Stimulated activated naive CD8-positive, alpha-beta T cell treated with anti-CD3 and anti-CD28 coated beads, Interleukin-15, Interleukin-2, amounts not matched to agents 100 ng/mL and 50 ng/mL, for 24 hours (primary cell): ENCODE measurements around the gene RTN4RL1.
A peak's percentile ranks its signal among the peaks of the same experiment; 100 is the strongest.

ENCODE experiments used
- H3K27ac Mint-ChIP-seq: one replicate; pipeline ENCODE4 v1.8.0; 2021; ENCODE audit warnings: mild to moderate bottlenecking, mixed read lengths
- H3K27me3 Mint-ChIP-seq: one replicate; pipeline ENCODE4 v1.8.0; 2021; ENCODE audit warnings: mixed read lengths
- H3K36me3 Mint-ChIP-seq: one replicate; pipeline ENCODE4 v1.8.0; 2021; ENCODE audit warnings: low read depth, mixed read lengths
- H3K4me1 Mint-ChIP-seq: one replicate; pipeline ENCODE4 v1.8.0; 2021; ENCODE audit warnings: low read depth, mixed read lengths
- H3K4me3 Mint-ChIP-seq: one replicate; pipeline ENCODE4 v1.8.0; 2021; ENCODE audit warnings: mild to moderate bottlenecking, mixed read lengths
- H3K9me3 Mint-ChIP-seq: one replicate; pipeline ENCODE4 v1.8.0; 2021; ENCODE audit warnings: mixed read lengths

The RTN4RL1 gene

DNA sequence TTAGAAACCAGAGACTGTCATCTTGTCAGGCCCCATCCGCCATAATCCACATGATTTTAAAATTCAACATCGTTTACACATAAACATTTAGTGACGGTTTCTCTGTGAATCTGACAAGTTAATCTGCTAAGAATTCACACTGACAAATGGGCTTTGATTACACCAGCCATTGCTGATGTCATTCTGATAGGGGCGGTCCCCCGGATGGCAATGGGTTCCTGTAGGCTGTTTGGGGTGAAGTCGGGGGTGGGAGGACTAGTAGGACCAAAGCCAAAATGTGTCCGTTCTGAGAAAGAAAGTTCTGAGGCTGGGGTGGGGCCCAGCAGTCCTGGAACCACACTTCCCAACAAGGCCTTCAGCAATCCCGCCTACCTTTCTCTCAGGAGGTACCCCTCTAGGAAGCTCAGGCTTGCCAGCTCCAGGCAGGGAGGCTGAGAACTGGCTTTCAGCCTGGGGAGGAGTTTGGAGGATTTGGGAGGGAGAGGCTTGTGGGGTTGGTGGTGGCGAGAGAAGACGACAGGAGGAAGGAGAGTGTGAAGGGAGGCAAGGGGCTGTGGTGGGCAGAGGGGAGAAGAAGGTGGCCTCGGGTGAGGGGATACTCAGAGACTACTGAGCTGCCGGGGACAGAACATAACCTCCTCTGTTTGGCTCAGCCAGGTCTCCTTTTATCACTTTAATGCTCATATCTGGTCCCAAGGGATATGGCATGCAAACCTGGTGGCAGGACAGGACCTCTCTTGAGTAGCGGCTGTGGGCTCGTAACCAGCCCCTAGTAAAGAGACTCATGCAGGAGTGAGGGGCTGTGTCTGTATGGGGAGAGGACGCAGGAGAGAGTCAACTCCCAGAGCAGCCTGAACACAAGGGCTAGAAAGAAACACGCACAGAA is 38.4 kb upstream of the RTN4RL1 start:
- Mint-ChIP-seq H3K36me3 (peaks cover 58% of the 10 kb centered on the region), H3K27me3 (peaks cover 9% of the 10 kb centered on the region), H3K27ac (no peak overlapping the region), H3K4me1 (peaks cover 20% of the 10 kb centered on the region), H3K9me3 (no peaks in the 10 kb centered on the region), H3K4me3 (no peak overlapping the region)

DNA sequence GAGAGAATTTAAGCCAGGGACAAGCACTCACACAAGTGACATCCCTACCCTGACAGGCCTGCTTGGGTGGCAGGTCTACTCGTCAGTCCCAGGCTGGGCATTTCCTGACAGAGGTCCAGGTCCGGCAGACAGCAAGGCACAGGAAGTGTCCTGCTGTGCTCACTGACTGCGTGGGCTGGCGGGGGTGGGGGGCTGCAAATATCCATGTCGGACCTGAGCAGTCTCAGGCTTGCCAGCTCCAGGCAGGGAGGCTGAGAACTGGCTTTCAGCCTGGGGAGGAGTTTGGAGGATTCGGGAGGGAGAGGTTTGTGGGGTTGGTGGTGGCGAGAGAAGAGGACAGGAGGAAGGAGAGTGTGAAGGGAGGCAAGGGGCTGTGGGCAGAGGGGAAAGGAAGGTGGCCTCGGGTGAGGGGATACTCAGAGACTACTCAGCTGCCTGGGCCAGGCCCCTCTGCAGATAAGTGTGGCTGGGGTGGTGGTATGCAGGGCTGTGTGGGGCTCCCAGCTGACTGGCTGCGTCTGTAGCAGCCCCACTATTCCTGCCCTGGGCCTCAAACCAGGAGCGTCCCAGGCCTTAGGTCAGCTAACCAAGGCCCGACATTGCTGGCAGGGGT is 37.5 kb upstream of the RTN4RL1 start:
- Mint-ChIP-seq H3K9me3 (no peaks in the 10 kb centered on the region), H3K4me1 (peaks cover 18% of the 10 kb centered on the region), H3K27ac (no peak overlapping the region), H3K36me3 (peaks cover 49% of the 10 kb centered on the region), H3K27me3 (peaks cover 9% of the 10 kb centered on the region), H3K4me3 (no peak overlapping the region)

DNA sequence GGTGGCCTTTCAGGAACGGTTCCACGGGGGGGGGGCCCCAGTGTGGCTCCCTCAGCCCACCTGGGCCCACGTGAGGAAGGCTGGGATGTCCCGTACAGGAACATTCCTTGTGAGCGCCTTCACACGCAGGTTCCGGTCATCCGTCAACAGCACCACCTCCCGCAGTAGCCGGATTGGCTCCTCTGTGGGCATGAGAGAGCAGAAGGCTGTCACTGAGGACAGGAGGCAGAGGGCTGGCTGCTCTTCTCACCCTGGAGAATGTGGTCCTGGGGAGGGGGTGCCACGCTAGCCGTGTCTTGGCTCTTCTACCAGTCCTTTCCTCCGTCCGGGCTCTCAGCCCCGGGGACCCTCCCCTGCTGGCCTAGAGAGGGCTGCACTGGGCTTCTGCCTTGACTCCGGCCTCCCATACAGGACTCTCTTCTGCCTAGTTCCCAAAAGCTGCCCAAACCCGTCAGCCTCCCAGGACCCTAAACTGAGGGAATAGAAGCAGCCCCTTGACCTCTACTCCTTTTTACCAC is 36.4 kb upstream of the RTN4RL1 start:
- Mint-ChIP-seq H3K4me3 (no peak overlapping the region), H3K27ac (no peak overlapping the region), H3K4me1 (peaks cover 21% of the 10 kb centered on the region), H3K9me3 (no peaks in the 10 kb centered on the region), H3K36me3 (peaks cover 44% of the 10 kb centered on the region), H3K27me3 (peaks cover 9% of the 10 kb centered on the region)

DNA sequence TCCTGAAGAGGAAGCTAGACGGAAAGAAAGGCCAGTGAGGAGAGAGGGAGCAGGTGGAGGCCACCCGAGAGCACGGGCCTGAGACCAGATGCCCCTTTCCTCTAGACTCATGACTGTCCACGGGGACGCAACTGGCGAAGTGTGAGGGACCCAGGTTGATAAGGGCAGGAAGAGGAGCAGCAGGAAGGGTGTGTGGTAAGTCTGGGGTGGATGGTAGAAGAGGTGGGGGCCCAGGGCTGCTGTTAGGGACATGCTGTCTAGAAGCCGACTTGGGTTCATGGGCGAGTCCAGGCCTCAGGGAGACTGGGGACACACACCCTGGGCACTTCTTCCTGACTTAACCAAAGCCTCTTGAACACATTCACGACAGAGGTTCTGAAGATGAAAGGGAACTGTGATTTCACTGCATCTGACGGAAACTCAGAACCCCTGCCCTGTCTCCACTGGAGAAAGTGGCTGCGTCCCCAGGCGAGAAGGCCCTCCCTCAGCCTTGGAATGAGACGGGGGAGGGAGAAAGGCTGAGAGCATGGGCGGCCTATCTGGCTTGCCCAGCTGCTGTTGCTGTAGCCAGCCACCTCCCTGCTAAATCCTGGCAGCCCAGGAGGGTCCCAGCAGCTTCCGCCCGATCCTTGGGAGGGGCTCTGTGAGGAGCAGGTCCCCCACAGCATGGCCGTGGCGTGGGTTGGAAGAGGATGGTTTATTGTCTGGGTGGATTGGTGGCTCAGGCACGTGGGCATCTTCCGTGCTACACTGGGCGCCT is 35.7 kb upstream of the RTN4RL1 start:
- peaks cover 26% of the 10 kb centered on the region for H3K4me1 Mint-ChIP-seq
- H3K36me3 Mint-ChIP-seq: peaks cover 44% of the 10 kb centered on the region
- no peaks in the 10 kb centered on the region for H3K9me3 Mint-ChIP-seq
- peaks cover 9% of the 10 kb centered on the region for H3K27me3 Mint-ChIP-seq
- no peak overlapping the region for H3K4me3 Mint-ChIP-seq
- no peak overlapping the region for H3K27ac Mint-ChIP-seq

DNA sequence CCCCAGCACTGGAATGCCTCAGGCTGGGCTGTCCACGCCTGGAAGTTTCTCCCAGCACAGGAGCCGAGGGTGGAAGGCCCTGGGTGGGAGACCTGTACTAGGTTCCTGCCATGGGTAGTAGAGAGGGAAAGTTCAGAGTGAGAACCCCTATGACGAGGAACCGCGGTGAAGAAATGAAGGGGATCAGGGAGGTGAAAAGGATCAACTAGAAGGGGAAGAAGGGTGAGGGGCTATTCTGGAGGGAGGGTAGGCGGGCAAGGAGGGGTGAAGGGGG is 35.2 kb upstream of the RTN4RL1 start:
- Mint-ChIP-seq H3K27me3 (peaks cover 9% of the 10 kb centered on the region), H3K27ac (no peak overlapping the region), H3K4me1 (peaks cover 26% of the 10 kb centered on the region), H3K36me3 (peaks cover 40% of the 10 kb centered on the region), H3K4me3 (no peak overlapping the region), H3K9me3 (no peaks in the 10 kb centered on the region)

DNA sequence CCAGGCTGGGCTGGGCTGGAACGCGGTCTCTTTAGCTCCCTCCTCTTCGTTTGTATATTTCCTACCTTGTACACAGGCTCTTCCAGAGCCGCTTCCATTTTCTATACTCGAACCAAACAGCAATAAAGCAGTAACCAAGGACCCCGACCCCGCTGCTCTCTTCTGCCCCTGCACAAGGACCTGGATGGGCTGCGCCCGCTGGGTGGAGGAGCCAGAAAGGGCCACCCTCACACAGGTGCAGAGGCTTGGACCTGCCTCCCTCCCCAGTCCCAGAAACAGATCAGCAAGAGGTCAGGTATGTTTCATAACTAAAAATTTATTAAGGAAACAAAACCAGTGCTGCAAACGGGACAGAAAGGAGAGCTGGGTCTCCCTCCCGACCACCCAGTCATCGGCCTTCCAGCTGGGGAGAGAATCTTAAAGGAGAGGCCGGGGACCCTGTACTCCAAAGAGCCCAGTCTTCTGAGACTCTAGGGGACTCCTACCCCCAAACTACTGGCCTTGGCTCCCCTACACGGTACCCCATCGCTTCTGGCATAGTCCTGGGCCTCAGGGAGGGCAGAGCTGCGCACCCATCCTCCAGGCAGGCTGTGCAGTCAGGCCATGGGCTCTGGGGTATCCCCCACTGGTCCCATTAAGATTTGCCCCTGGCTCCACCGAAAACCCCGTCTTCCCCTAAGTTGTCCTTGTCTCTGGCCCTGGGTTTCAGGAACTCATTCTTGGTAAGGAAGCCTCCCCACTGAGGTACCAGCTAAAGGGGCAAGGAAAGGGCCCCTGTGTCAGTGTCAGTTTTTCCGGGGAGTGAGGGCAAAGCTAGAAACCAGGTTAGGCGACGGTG is 34.6 kb upstream of the RTN4RL1 start:
- Mint-ChIP-seq H3K9me3 (no peaks in the 10 kb centered on the region), H3K36me3 (peaks cover 37% of the 10 kb centered on the region), H3K4me3 (peak overlapping the region; percentile 33), H3K27ac (no peak overlapping the region), H3K4me1 (peaks cover 24% of the 10 kb centered on the region), H3K27me3 (peaks cover 9% of the 10 kb centered on the region)

DNA sequence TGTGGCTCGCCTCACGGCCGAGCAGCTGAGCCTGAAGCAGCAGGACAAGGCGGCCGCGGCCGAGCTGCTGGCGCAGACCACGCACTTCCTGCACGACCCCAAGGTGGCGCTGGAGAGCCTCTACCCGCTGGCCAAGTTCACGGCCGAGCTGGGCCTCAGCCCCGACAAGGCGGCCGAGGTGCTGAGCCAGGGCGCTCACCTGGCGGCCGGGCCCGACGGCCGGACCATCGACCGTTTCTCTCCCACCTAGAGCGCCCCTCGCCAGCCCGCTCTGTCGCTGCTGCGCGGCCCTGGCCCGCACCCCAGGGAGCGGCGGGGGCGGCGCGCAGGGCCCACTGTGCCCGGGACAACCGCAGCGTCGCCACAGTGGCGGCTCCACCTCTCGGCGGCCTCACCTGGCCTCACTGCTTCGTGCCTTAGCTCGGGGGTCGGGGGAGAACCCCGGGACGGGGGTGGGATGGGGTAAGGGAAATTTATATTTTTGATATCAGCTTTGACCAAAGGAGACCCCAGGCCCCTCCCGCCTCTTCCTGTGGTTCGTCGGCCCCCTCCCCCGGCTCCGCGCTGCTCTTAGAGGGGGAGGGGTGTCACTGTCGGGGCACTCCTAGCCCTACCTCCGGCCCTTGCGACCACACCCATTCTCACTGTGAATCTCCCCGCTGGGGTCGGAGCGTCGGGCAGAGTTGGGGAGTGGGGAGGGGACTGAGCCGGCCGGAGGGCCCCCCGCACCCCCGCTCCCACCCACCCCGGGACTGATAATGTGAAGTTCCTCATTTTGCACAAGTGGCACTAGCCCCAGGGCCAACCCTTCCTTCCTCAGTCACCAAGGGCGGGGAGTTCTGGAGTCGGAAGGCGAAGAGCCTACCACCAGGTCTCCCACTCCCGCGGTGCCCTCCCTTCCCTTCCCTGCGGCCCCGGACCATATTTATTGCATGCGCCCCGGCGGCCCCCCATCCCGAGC is 33.7 kb upstream of the RTN4RL1 start:
- Mint-ChIP-seq H3K36me3 (peaks cover 31% of the 10 kb centered on the region), H3K4me1 (peaks cover 29% of the 10 kb centered on the region), H3K27ac (no peak overlapping the region)

DNA sequence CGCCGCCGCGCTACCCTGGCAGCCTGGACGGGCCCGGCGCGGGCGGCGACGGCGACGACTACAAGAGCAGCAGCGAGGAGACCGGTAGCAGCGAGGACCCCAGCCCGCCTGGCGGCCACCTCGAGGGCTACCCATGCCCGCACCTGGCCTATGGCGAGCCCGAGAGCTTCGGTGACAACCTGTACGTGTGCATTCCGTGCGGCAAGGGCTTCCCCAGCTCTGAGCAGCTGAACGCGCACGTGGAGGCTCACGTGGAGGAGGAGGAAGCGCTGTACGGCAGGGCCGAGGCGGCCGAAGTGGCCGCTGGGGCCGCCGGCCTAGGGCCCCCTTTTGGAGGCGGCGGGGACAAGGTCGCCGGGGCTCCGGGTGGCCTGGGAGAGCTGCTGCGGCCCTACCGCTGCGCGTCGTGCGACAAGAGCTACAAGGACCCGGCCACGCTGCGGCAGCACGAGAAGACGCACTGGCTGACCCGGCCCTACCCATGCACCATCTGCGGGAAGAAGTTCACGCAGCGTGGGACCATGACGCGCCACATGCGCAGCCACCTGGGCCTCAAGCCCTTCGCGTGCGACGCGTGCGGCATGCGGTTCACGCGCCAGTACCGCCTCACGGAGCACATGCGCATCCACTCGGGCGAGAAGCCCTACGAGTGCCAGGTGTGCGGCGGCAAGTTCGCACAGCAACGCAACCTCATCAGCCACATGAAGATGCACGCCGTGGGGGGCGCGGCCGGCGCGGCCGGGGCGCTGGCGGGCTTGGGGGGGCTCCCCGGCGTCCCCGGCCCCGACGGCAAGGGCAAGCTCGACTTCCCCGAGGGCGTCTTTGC is 32.8 kb upstream of the RTN4RL1 start:
- Mint-ChIP-seq H3K36me3 (peaks cover 25% of the 10 kb centered on the region), H3K27me3 (peaks cover 12% of the 10 kb centered on the region), H3K4me3 (peak overlapping the region; percentile 20), H3K4me1 (peaks cover 36% of the 10 kb centered on the region), H3K9me3 (no peaks in the 10 kb centered on the region), H3K27ac (no peak overlapping the region)

More for the DNA sequence above, 33.7 kb upstream of the RTN4RL1 start:
- Mint-ChIP-seq H3K9me3 (no peaks in the 10 kb centered on the region), H3K27me3 (peaks cover 9% of the 10 kb centered on the region), H3K4me3 (peak overlapping the region; percentile 33)

DNA sequence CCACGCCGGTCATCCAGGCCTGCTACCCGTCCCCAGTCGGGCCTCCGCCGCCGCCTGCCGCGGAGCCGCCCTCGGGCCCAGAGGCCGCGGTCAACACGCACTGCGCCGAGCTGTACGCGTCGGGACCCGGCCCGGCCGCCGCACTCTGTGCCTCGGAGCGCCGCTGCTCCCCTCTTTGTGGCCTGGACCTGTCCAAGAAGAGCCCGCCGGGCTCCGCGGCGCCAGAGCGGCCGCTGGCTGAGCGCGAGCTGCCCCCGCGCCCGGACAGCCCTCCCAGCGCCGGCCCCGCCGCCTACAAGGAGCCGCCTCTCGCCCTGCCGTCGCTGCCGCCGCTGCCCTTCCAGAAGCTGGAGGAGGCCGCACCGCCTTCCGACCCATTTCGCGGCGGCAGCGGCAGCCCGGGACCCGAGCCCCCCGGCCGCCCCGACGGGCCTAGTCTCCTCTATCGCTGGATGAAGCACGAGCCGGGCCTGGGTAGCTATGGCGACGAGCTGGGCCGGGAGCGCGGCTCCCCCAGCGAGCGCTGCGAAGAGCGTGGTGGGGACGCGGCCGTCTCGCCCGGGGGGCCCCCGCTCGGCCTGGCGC is 32.1 kb upstream of the RTN4RL1 start:
- H3K9me3 Mint-ChIP-seq: no peaks in the 10 kb centered on the region
- H3K27ac Mint-ChIP-seq: no peak overlapping the region
- H3K4me1 Mint-ChIP-seq: peaks cover 37% of the 10 kb centered on the region
- H3K27me3 Mint-ChIP-seq: peaks cover 11% of the 10 kb centered on the region
- no peak overlapping the region for H3K4me3 Mint-ChIP-seq
- peaks cover 20% of the 10 kb centered on the region for H3K36me3 Mint-ChIP-seq

DNA sequence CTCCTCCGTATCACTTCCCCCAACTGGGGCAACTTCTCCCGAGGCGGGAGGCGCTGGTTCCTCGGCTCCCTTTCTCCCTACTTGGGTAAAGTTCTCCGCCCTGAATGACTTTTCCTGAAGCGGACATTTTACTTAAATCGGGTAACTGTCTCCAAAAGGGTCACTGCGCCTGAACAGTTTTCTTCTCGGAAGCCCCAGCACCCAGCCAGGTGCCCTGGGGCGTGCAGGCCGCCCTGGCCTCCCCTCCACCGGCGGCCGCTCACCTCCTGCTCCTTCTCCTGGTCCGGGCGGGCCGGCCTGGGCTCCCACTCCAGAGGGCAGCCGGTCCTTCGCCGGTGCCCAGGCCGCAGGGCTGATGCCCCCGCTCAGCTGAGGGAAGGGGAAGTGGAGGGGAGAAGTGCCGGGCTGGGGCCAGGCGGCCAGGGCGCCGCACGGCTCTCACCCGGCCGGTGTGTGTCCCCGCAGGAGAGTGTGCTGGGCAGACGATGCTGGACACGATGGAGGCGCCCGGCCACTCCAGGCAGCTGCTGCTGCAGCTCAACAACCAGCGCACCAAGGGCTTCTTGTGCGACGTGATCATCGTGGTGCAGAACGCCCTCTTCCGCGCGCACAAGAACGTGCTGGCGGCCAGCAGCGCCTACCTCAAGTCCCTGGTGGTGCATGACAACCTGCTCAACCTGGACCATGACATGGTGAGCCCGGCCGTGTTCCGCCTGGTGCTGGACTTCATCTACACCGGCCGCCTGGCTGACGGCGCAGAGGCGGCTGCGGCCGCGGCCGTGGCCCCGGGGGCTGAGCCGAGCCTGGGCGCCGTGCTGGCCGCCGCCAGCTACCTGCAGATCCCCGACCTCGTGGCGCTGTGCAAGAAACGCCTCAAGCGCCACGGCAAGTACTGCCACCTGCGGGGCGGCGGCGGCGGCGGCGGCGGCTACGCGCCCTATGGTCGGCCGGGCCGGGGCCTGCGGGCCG is 31.4 kb upstream of the RTN4RL1 start:
- Mint-ChIP-seq H3K27ac (peak overlapping the region; percentile 49), H3K27me3 (peaks cover 12% of the 10 kb centered on the region), H3K4me3 (peak overlapping the region; percentile 72), H3K36me3 (peaks cover 17% of the 10 kb centered on the region), H3K9me3 (no peaks in the 10 kb centered on the region), H3K4me1 (peaks cover 44% of the 10 kb centered on the region)

DNA sequence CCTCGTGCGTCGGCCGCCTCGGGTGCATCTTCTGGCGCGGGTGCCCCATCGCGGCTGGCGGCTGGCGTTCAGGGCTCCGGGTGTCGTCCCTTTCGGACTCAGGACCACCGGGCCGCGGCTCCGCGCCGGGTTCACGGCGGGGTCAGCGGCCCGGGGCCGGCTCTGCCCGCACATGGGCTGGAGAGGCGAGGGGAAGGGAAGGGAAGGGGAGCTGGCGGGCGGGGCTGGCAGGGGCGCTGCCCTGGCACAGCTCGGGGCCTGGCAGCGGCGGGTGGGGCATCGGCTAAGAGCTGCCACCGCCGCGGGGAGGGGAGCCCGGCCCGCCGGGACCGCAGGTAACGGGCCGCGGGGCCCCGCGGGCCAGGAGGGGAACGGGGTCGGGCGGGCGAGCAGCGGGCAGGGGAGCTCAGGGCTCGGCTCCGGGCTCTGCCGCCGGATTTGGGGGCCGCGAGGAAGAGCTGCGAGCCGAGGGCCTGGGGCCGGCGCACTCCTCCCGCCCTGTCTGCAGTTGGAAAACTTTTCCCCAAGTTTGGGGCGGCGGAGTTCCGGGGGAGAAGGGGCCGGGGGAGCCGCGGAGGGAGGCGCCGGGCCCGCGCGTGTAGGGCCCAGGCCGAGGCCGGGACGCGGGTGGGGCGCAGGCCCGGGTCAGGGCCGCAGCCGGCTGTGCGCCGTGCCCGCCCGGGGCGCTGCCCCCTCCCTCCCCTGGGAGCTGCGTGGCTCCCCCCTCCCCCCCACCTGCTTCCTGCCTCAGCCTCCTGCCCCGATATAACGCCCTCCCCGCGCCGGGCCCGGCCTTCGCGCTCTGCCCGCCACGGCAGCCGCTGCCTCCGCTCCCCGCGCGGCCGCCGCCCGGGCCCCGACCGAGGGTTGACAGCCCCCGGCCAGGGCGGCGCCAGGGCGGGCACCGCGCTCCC is 30.4 kb upstream of the RTN4RL1 start:
- H3K36me3 Mint-ChIP-seq: peaks cover 12% of the 10 kb centered on the region
- H3K4me1 Mint-ChIP-seq: peaks cover 44% of the 10 kb centered on the region
- no peaks in the 10 kb centered on the region for H3K9me3 Mint-ChIP-seq
- peaks cover 12% of the 10 kb centered on the region for H3K27me3 Mint-ChIP-seq
- H3K27ac Mint-ChIP-seq: no peak overlapping the region
- peak overlapping the region; percentile 72 for H3K4me3 Mint-ChIP-seq
